ENCODE data around the gene SLA2. TPM values are rescaled to one million over a fixed set of nuclear protein-coding genes. Genes with fewer than 3 reads are reported as not detected.

SLA2 gene
- total RNA-seq, 2 experiments from 2014 or later = 44.1 TPM

GRCh38 chr20:36582821-36583220, 63.2 kb downstream of the SLA2 start:
- Mint-ChIP-seq H3K4me1 (ENCODE audit: low read depth) (peaks cover 32% of the 10 kb centered on the region), H3K9me3 (no peaks in the 10 kb centered on the region), H3K4me3 (no peak overlapping the region), H3K27ac (peak overlapping the region; percentile 81), H3K36me3 (ENCODE audit: low read depth) (peaks cover 35% of the 10 kb centered on the region), H3K27me3 (ENCODE audit: low read depth) (no peaks in the 10 kb centered on the region)
- no peak for DNase-seq
- CTCF ChIA-PET = no interaction called here
- intact Hi-C loops (cut with micrococcal nuclease) = no loop called here

- Mint-ChIP-seq H3K4me1 (ENCODE audit: low read depth) (peaks cover 27% of the 10 kb centered on the region), H3K27me3 (ENCODE audit: low read depth) (no peaks in the 10 kb centered on the region), H3K9me3 (no peaks in the 10 kb centered on the region), H3K36me3 (ENCODE audit: low read depth) (peaks cover 31% of the 10 kb centered on the region), H3K27ac (peak overlapping the region; percentile 81), H3K4me3 (no peak overlapping the region)
- peak; percentile 45 for DNase-seq
- intact Hi-C loops (cut with micrococcal nuclease) = no loop called here
- CTCF ChIA-PET = no interaction called here
Measured at GRCh38 chr20:36582322-36582721, 63.7 kb downstream of the SLA2 start.

GRCh38 chr20:36579996-36580545, 65.9 kb downstream of the SLA2 start:
- Mint-ChIP-seq H3K9me3 (no peaks in the 10 kb centered on the region), H3K27ac (peak overlapping the region; percentile 54), H3K4me3 (no peak overlapping the region), H3K36me3 (ENCODE audit: low read depth) (peaks cover 29% of the 10 kb centered on the region), H3K4me1 (ENCODE audit: low read depth) (peaks cover 33% of the 10 kb centered on the region), H3K27me3 (ENCODE audit: low read depth) (no peaks in the 10 kb centered on the region)
- intact Hi-C loops (cut with micrococcal nuclease) = no loop called here
- DNase-seq = no peak
- CTCF ChIA-PET = no interaction called here

GRCh38 chr20:36578356-36579041, 67.5 kb downstream of the SLA2 start:
- Mint-ChIP-seq H3K27me3 (ENCODE audit: low read depth) (no peaks in the 10 kb centered on the region), H3K4me1 (ENCODE audit: low read depth) (peaks cover 37% of the 10 kb centered on the region), H3K36me3 (ENCODE audit: low read depth) (peaks cover 34% of the 10 kb centered on the region), H3K4me3 (no peak overlapping the region), H3K27ac (no peak overlapping the region), H3K9me3 (no peaks in the 10 kb centered on the region)
- CTCF ChIA-PET = interaction anchor here (0.7 to 1.9 kb wide), 6 partner anchors 8 to 27 kb away, joined by 3 to 5 read pairs (median 3); partner anchors contain the start of gene RAB5IF
- no peak for DNase-seq
- intact Hi-C loops (cut with micrococcal nuclease) = no loop called here

GRCh38 chr20:36576081-36576445, 69.9 kb downstream of the SLA2 start:
- intact Hi-C loops (cut with micrococcal nuclease) = no loop called here
- peak overlapping the region; percentile 51 for H3K27ac Mint-ChIP-seq
- no peaks in the 10 kb centered on the region for H3K9me3 Mint-ChIP-seq
- H3K4me1 Mint-ChIP-seq (ENCODE audit: low read depth) = peaks cover 40% of the 10 kb centered on the region
- DNase-seq = no peak
- no peaks in the 10 kb centered on the region for H3K27me3 Mint-ChIP-seq (ENCODE audit: low read depth)
- peaks cover 28% of the 10 kb centered on the region for H3K36me3 Mint-ChIP-seq (ENCODE audit: low read depth)
- CTCF ChIA-PET = interaction anchor here (1.4 to 1.5 kb wide), 3 partner anchors 9 to 30 kb away, joined by 4 to 10 read pairs (median 6); partner anchors contain the start of gene RAB5IF
- peak overlapping the region; percentile 4 for H3K4me3 Mint-ChIP-seq

DNA sequence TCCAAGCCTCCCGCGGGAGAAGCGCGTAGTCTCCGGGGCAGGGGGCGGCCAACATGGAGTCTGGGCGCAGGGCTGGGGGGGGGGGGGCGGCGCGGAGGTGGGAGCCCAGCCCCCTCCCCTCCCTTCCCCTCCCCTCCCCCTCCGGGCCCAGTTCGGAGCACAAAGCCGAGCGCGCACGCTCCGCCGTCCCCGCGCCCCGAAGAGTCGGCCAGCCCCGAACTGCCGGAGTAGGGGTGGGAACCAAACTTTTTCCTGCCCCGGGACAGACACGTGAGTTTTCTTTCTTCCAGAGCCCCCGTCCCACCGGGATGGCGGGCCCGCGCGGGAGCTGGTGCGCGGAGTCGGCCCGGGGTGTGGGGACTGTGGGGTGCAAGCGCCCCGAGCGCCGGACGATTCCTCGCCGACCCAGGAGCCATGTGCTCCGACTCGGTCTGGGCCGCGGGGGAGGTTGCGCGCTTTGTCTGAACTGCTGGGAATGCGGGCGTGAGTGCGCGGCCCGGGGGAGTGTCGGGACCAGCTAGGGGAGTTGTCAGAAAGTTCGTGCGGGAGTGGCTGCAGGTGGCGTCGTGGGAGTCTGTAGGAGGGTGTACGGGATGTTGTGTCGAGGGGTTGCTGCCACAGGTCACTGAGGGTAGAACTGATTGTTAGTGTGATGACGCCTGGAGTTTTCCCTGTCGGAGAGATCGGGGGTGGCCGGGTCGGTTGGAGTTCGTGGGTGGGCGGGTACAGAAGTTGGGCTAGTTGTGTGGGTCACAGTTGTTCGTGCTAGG, 71.4 kb downstream of the SLA2 start:
- Mint-ChIP-seq H3K36me3 (ENCODE audit: low read depth) (peaks cover 18% of the 10 kb centered on the region), H3K9me3 (no peaks in the 10 kb centered on the region), H3K27me3 (ENCODE audit: low read depth) (no peaks in the 10 kb centered on the region), H3K4me1 (ENCODE audit: low read depth) (peaks cover 37% of the 10 kb centered on the region), H3K4me3 (peak overlapping the region; percentile 91), H3K27ac (peak overlapping the region; percentile 92)
- intact Hi-C loops (cut with micrococcal nuclease) = loop anchor here (5.0 kb wide), 2 partner anchors 263 to 622 kb away; partner anchors contain the start of gene SCAND1
- DNase-seq = peak; percentile 53
- CTCF ChIA-PET = interaction anchor here (0.6 to 1.4 kb wide), 7 partner anchors 16 to 348 kb away, joined by 3 to 6 read pairs (median 3); partner anchors contain the start of gene RAB5IF

GRCh38 chr20:36573798-36574365, 72.1 kb downstream of the SLA2 start:
- Mint-ChIP-seq H3K4me3 (peak overlapping the region; percentile 91), H3K9me3 (no peaks in the 10 kb centered on the region), H3K27ac (peak overlapping the region; percentile 63), H3K4me1 (ENCODE audit: low read depth) (peaks cover 37% of the 10 kb centered on the region), H3K36me3 (ENCODE audit: low read depth) (peaks cover 16% of the 10 kb centered on the region), H3K27me3 (ENCODE audit: low read depth) (no peaks in the 10 kb centered on the region)
- CTCF ChIA-PET = interaction anchor here (0.6 to 1.4 kb wide), 5 partner anchors 11 to 485 kb away, joined by 3 to 4 read pairs (median 3); partner anchors contain the start of gene RAB5IF
- intact Hi-C loops (cut with micrococcal nuclease) = loop anchor here (1.0 to 5.0 kb wide), 6 partner anchors 18 to 622 kb away; partner anchors contain the start of genes RAB5IF and SCAND1
- DNase-seq = peak; percentile 35

DNA sequence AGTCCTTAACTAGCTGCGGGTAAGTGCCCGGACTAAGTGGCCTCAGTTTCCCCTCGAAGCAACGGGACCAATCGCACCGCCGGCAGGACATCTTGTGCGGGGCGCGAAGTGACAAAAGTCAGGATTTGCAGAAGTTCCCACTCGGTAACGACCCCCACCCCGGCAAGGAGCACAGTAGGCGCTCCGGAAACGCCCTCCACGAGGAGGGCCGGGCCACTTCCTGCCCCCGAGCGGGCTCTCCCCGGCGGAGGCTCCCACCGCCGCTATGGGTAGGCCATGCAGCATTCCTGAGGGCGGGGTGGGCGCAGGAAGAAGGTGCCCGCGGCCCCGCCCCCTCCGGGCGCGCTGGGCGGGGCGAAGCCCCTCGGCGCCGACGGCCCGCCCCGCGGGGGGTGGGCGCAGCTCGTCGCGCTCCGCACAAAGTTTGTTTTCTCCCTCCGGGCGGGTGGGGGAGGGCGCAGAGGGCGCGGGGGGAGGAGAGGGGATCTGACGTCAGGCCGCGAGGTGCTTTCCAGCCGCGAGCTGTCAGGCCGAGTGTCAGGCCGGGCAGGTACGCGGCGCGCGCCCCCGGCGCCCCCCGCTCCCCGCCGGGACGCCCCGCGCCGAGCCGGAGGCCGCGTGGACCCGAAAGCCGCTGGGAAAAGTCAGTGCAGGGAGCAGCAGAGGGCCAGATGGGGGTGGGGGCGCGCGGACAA, 72.7 kb downstream of the SLA2 start, which contains the start of gene TGIF2:
Gene TGIF2, plus strand, starts transcription at position 495 of the 695 bp plus-strand sequence. CDS start 5,178 bp downstream, outside the sequence.
- Mint-ChIP-seq H3K4me3 (peak within 1 kb of the TSS; percentile 91), H3K4me1 (ENCODE audit: low read depth) (peaks cover 35% of the 10 kb centered on the region), H3K9me3 (no peaks in the 10 kb centered on the region), H3K36me3 (ENCODE audit: low read depth) (peaks cover 14% of the 10 kb centered on the region), H3K27me3 (ENCODE audit: low read depth) (no peaks in the 10 kb centered on the region), H3K27ac (peak within 1 kb of the TSS; percentile 93)
- CTCF ChIA-PET = interaction anchor here (0.7 to 1.6 kb wide), 6 partner anchors 12 to 485 kb away, joined by 3 to 5 read pairs (median 4); partner anchors contain the start of gene RAB5IF
- peak; percentile 90 for DNase-seq
- intact Hi-C loops (cut with micrococcal nuclease) = loop anchor here (1.0 to 5.0 kb wide), 6 partner anchors 19 to 621 kb away; partner anchors contain the start of genes RAB5IF and SCAND1

DNA sequence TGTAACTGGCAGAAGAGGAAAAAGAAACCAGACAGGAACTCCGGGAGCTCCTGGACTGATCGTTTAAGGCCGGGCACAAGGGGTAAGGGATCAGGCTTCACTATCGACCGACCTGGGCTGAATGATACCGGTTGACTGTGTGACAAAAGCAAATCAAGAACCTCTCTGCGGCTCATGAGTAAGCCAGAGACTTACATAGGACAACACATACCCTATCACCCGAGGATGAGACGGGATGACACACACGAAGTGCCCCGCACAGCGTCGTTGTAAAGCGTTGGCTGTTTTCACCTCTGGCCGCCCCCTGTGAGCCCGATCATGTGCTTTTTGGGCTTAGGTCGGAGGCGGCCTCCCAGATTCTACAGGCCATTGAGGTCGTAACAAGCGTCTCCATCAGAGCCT, 73.3 kb downstream of the SLA2 start:
- Mint-ChIP-seq H3K27ac (peak overlapping the region; percentile 93), H3K4me1 (ENCODE audit: low read depth) (peaks cover 35% of the 10 kb centered on the region), H3K4me3 (peak overlapping the region; percentile 84), H3K9me3 (no peaks in the 10 kb centered on the region), H3K36me3 (ENCODE audit: low read depth) (peaks cover 14% of the 10 kb centered on the region), H3K27me3 (ENCODE audit: low read depth) (no peaks in the 10 kb centered on the region)
- peak; percentile 83 for DNase-seq
- intact Hi-C loops (cut with micrococcal nuclease) = loop anchor here (1.0 to 5.0 kb wide), 7 partner anchors 20 to 620 kb away; partner anchors contain the start of genes RAB5IF and SCAND1
- CTCF ChIA-PET = interaction anchor here (1.0 to 1.6 kb wide), 5 partner anchors 16 to 33 kb away, joined by 3 to 5 read pairs (median 3); partner anchors contain the start of gene RAB5IF

DNA sequence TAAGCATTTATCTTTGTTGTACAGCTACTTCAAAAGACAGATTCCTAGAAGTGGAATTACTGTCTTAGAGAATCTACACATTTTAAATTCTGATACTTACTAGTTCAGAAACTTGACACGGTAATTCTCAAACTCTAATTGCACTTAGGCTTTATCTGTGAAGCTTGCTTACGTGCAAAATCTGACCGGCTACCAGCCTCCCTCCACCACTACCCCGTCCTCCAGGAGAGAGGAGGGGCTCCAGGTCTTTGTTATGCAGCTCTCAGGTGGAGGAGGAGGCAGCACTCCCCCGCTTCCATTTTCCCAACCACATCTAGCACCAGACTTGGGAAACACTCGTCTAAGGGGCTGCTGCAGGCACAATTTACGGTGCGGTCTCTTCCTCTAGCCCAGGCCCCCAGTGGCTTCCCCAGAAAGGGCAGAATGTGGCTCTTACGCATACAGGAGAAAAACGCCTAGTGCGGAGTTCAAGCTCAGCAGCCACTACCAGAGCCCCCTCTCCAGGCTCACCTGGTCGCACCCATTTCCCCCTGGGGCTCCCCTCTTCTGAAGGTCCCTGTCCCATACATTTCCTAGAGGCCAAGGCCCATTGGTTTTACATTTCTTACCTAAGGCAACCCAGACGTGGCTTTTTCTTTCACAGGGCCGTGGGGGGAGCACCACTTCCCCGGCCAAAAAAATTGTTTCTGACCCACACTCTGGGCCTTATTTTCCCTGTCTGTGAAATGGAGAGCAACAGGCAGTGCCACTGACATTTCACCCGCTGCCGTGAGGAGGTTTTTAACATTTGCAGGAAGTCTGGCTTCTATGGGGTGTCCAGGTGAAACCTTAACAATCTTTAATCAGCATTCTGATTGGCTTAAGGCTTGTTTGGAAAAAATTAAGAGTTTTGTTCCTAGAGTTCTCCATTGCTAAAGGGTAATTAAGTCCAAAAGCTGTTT, 74.2 kb downstream of the SLA2 start:
- intact Hi-C loops (cut with micrococcal nuclease) = loop anchor here (1.0 to 5.0 kb wide), 4 partner anchors 23 to 620 kb away; partner anchors contain the start of gene SCAND1
- Mint-ChIP-seq H3K4me1 (ENCODE audit: low read depth) (peaks cover 35% of the 10 kb centered on the region), H3K4me3 (peak overlapping the region; percentile 84), H3K27ac (peak overlapping the region; percentile 93), H3K36me3 (ENCODE audit: low read depth) (peaks cover 14% of the 10 kb centered on the region), H3K9me3 (no peaks in the 10 kb centered on the region), H3K27me3 (ENCODE audit: low read depth) (no peaks in the 10 kb centered on the region)
- CTCF ChIA-PET = interaction anchor here (0.9 to 1.6 kb wide), 6 partner anchors 14 to 34 kb away, joined by 3 to 5 read pairs (median 4); partner anchors contain the start of gene RAB5IF
- no peak for DNase-seq

Data from activated naive CD4-positive, alpha-beta T cell treated with anti-CD3 and anti-CD28 coated beads for 36 hours (primary cell).